HG03064 (cell line): ENCODE data around the gene EFCAB6.

ENCODE experiments used
- ATAC-seq: cut with Tn5 transposase; IDR thresholded peaks from one replicate; pipeline ENCODE4 v1.9.1; 2021; ENCODE audit warnings: low read depth; ENCODE audit not compliant: unreplicated experiment

The EFCAB6 gene

GRCh38 chr22:43830931-43831560 is 18.9 kb upstream of the EFCAB6 start:
- no peak for ATAC-seq

GRCh38 chr22:43829904-43830851 is 18.1 kb upstream of the EFCAB6 start:
- no peak for ATAC-seq

- no peak for ATAC-seq
These were observed 17.1 kb upstream of the EFCAB6 start for GRCh38 chr22:43828998-43829782.

- ATAC-seq = no peak
These were observed 16.6 kb upstream of the EFCAB6 start for GRCh38 chr22:43828725-43828997.

- no peak for ATAC-seq
These were observed 16.0 kb upstream of the EFCAB6 start for GRCh38 chr22:43827926-43828724.

DNA sequence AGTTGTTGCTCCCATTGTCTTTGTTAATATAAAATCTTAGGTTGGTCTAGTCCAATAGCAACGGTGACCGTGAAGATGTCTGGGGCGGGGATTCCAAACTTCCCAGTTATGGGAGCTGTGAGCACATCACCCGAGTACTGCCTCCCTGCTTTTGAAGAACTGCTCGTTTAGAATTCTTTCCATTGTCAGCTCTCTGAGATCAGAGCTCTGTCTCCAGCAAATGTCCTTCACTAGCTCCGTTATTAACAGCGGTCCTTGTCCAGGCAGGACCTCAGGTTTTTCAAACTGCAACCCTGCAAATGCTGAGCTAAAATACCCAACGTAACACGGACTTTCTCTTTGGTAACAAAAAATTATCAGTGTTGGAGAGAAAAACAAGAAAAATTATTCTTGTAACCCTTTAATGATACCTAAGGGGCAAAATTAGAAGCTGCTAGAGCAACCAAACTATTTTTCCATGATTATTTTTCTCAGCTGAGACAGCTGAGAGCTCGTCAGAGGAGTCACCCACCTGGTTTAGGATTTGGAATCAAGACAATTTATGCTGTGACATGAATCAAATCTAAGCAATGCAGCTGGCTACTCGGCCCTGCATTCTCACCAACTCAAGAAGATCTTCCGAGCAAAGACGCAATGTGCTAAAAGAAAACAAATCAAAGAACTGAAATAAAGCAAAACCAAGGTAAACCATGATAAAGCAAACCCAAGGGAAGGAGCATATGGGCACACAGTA is 15.1 kb upstream of the EFCAB6 start:
- ATAC-seq = no peak

DNA sequence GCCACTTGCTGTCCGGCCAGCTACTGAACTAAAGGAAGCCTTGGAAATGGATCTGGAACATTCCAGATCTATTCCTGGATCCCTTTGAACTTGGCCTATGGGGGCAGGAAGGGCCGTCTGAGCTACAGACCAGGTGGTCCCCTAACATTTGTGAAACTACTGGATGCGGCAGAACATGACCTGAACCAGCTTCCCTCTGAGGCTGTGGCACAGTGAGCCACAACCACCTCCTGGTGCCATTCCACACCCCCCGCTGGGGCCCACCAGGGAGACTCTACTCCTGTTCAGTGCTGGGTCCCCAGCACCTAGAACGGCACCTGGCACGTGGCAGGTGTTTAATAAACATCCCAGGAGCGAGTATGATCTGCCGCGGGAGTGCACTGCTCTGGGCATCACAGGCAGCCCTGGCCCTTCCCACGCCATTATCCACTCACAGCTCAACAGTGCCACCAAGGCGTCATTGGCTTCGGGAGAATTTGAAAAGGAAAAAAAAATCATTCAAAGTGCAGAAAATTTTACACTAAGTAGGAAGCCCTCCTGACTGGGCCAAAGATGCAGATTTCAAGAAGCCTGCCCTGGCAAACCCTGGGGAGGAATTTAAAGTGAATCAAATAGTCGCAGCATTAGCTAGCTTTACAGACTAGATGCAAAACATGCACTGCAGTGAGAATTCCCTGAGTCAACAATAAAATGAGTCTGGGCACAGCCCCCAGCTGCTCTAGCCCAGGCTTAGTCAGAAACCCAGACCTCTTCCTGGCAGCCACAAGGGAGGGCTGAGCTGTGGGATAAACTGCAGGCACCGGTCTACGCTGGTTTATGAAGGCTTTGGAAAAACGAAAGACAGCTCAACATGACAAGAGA is 14.3 kb upstream of the EFCAB6 start:
- ATAC-seq = no peak

GRCh38 chr22:43825651-43826050 is 13.5 kb upstream of the EFCAB6 start:
- ATAC-seq = no peak

DNA sequence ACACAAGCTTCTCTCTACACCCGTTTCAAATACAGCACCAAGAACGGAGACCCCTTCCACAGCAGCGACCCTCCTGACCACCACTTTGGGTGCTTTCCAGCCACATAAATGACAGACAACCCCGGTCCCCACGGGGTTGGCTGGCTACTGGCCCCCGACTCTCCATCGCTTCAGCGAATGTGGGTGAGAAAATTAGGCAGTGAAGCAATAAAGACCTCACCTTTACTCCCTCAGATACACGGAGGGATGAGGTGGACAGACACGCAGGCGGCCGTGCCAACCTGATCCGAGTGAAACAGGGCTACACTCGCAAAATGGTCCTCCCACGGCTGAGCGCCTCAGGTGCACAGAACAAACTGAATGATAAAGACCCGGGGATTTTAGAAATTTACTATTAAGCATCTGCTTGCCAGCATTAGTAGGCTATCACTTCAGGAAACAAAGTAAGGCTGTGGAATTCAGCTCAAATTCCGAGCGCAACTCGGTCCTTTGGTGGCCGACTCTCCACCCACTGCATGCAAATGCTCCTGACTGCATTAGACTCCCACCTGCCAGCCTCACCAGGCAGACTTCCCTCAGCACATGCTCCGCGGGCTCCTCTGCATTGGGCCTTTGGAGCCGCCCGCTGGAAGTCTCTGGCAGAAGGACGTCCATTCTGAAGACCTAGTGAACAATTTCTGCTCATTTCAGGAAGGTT is 12.8 kb upstream of the EFCAB6 start:
- ATAC-seq = no peak

- no peak for ATAC-seq
These were observed 12.0 kb upstream of the EFCAB6 start for GRCh38 chr22:43823911-43824665.

- no peak for ATAC-seq
These were observed 11.3 kb upstream of the EFCAB6 start for GRCh38 chr22:43823353-43823908.

GRCh38 chr22:43821606-43822425 is 9.7 kb upstream of the EFCAB6 start:
- ATAC-seq = no peak

GRCh38 chr22:43820651-43821305 is 8.7 kb upstream of the EFCAB6 start:
- no peak for ATAC-seq

GRCh38 chr22:43819931-43820640 is 8.0 kb upstream of the EFCAB6 start:
- ATAC-seq = no peak

DNA sequence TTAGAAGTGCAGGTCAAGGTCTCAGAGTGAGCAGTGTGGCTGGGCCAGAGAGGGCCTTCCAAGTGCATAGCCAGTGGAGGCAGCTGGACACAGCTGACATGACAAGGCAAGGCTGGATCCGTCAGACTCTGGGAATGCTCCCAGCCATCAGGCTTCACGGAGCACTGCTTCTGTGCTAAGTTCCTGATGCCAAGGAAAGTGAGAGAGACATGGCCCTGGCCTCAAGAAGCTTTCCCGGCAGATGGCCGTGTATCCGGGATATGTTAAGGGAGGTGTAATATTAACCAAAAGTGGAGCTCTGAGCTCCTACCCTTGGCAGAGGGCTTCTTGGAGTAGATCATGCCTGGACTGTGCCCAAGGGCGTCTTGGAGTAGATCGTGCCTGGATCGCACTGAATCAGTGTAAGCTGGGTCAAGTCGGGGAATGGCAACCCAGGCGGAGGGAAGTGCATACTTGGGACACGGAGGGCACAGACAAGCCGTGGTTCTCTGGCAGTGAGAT is 7.4 kb upstream of the EFCAB6 start:
- ATAC-seq = no peak
